ENCODE results near the gene TENM4.

TENM4 gene

DNA sequence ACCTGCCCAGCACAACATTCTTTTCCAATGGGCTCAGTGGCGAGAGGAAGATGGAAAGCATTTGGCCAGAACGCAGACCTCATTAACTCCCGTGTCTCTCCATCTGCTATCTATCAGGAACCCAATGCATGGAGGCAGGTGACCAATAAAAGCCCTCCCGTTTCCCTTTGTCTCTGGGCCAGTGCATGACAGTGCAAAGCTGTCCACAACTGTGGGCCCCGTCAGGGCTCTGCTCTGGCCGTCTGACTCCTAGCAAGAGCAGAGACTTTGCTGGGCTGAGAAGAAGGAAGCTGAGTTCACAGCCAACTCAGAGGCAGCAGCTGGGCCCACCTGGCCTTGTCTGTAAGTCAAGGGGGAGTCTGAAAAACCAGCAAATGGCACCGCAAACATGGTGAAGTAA lies 177.8 kb downstream of the TENM4 start:
- no peak overlapping the region for H3K4me3 ChIP-seq (ENCODE audit: low read depth, low read length)
- TF ChIP-seq, protein P1, sequence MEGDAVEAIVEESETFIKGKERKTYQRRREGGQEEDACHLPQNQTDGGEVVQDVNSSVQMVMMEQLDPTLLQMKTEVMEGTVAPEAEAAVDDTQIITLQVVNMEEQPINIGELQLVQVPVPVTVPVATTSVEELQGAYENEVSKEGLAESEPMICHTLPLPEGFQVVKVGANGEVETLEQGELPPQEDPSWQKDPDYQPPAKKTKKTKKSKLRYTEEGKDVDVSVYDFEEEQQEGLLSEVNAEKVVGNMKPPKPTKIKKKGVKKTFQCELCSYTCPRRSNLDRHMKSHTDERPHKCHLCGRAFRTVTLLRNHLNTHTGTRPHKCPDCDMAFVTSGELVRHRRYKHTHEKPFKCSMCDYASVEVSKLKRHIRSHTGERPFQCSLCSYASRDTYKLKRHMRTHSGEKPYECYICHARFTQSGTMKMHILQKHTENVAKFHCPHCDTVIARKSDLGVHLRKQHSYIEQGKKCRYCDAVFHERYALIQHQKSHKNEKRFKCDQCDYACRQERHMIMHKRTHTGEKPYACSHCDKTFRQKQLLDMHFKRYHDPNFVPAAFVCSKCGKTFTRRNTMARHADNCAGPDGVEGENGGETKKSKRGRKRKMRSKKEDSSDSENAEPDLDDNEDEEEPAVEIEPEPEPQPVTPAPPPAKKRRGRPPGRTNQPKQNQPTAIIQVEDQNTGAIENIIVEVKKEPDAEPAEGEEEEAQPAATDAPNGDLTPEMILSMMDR (IDR thresholded peaks at IDR 0.05; ENCODE audit: borderline replicate concordance, insufficient read depth, low read depth, low read length), result no peak

DNA sequence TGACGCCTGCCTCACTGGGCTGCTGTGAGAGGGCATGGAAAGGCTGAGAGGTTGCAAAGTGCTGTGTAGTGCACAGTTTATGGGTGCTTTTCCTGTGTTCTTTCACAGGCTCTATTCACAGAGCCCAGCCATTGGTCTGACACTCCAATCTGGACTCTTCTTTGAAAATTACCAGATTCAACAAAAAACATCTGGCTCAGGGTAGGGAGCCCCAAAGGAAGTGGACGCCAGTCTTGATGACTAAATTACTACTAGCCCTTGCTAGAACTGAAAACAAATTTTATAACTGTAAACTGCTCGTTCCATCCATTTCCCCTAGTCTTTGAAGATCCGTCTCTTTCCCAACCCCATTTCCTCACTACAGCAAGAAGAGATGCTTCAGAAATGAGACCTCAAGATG lies 178.6 kb downstream of the TENM4 start:
- H3K4me3 ChIP-seq (ENCODE audit: low read depth, low read length), result no peak overlapping the region
- TF ChIP-seq, protein P1 (IDR thresholded peaks at IDR 0.05; ENCODE audit: borderline replicate concordance, insufficient read depth, low read depth, low read length), result no peak

- no peak overlapping the region for H3K4me3 ChIP-seq (ENCODE audit: low read depth, low read length)
- TF ChIP-seq, protein P1 (IDR thresholded peaks at IDR 0.05; ENCODE audit: borderline replicate concordance, insufficient read depth, low read depth, low read length), result no peak
Observed at GRCh38 chr11:79261684-79262083, 179.1 kb downstream of the TENM4 start.

DNA sequence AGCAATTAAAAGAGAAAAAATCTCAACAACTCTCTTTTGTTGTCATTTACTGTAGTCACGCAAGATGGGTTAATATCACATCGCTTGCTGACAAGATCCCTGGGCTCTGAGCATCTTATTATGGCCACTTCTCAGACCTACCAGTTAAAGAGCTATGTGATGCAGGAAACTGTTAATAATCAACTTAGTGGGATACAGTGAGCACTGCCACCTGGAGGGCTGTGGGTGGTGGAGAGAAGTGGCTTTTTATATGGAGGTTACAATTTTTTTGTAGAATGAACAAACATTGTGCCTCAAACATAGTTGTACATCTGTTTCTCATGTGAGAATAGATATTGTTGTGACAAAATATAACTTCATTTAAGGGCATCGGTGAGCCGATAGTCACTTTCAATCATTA lies 181.0 kb downstream of the TENM4 start:
- TF ChIP-seq, protein P1 (IDR thresholded peaks at IDR 0.05; ENCODE audit: borderline replicate concordance, insufficient read depth, low read depth, low read length), result no peak
- H3K4me3 ChIP-seq (ENCODE audit: low read depth, low read length), result no peak overlapping the region

- TF ChIP-seq, protein P1 (IDR thresholded peaks at IDR 0.05; ENCODE audit: borderline replicate concordance, insufficient read depth, low read depth, low read length), result no peak
Observed at GRCh38 chr11:79258576-79258975, 182.3 kb downstream of the TENM4 start.

GRCh38 chr11:79255965-79256364 lies 184.9 kb downstream of the TENM4 start:
- H3K4me3 ChIP-seq (ENCODE audit: low read depth, low read length), result no peak overlapping the region
- TF ChIP-seq, protein P1 (IDR thresholded peaks at IDR 0.05; ENCODE audit: borderline replicate concordance, insufficient read depth, low read depth, low read length), result no peak

More at GRCh38 chr11:79258576-79258975, 182.3 kb downstream of the TENM4 start:
- H3K4me3 ChIP-seq (ENCODE audit: low read depth, low read length), result no peak overlapping the region

- TF ChIP-seq, protein P1 (IDR thresholded peaks at IDR 0.05; ENCODE audit: borderline replicate concordance, insufficient read depth, low read depth, low read length), result no peak
- no peak overlapping the region for H3K4me3 ChIP-seq (ENCODE audit: low read depth, low read length)
Observed at GRCh38 chr11:79253280-79253679, 187.6 kb downstream of the TENM4 start.

Data from GM12875 (cell line).